Effector memory CD8-positive, alpha-beta T cell (primary cell): ENCODE results near the gene IFT80.

Experiments used
- ATAC-seq: fragments of 150-1000 bp; cut with Tn5 transposase; replicated peaks from 2 replicates; pipeline ENCODE4 v1.10.0; 2021; ENCODE audit warnings: mild to moderate bottlenecking, moderate library complexity
- DNase-seq, 3 experiments: peaks; one replicate each; pipeline ENCODE4 v3.0.0; 2021
- H3K27ac Mint-ChIP-seq, 2 donors: one replicate each; pipeline ENCODE4 v1.8.0; 2022; ENCODE audit warnings: mild to moderate bottlenecking in 2 of 2, mixed read lengths in 2 of 2, moderate library complexity in 2 of 2
- H3K27me3 Mint-ChIP-seq, 2 donors: one replicate each; pipeline ENCODE4 v1.8.0; 2022; ENCODE audit warnings: mixed read lengths in 2 of 2
- H3K36me3 Mint-ChIP-seq: one replicate; pipeline ENCODE4 v1.8.0; 2022; ENCODE audit warnings: mild to moderate bottlenecking, moderate library complexity, mixed read lengths; ENCODE audit not compliant: insufficient read depth
- H3K4me1 Mint-ChIP-seq, 2 donors: one replicate each; pipeline ENCODE4 v1.8.0; 2022; ENCODE audit warnings: low read depth in 2 of 2, mixed read lengths in 2 of 2
- H3K4me3 Mint-ChIP-seq, 2 donors: one replicate each; pipeline ENCODE4 v1.8.0; 2022; ENCODE audit warnings: mild to moderate bottlenecking in 2 of 2, mixed read lengths in 2 of 2, moderate library complexity in 2 of 2
- H3K9me3 Mint-ChIP-seq, 2 donors: one replicate each; pipeline ENCODE4 v1.8.0; 2022; ENCODE audit warnings: mixed read lengths in 2 of 2

IFT80 gene

GRCh38 chr3:160392798-160393197 lies 6.2 kb downstream of the IFT80 start:
- ATAC-seq (no peak), DNase-seq (no peak)
- H3K9me3 Mint-ChIP-seq: no peaks in the 10 kb centered on the region
- peaks cover 3 to 12% of the 10 kb centered on the region in 2 donors for H3K4me1 Mint-ChIP-seq
- H3K27me3 Mint-ChIP-seq: no peaks in the 10 kb centered on the region
- H3K4me3 Mint-ChIP-seq: no peak overlapping the region
- no peak overlapping the region for H3K27ac Mint-ChIP-seq
- no peaks in the 10 kb centered on the region for H3K36me3 Mint-ChIP-seq

GRCh38 chr3:160390565-160391138 lies 8.4 kb downstream of the IFT80 start:
- Mint-ChIP-seq H3K36me3 (no peaks in the 10 kb centered on the region), H3K27ac (no peak overlapping the region), H3K4me3 (no peak overlapping the region), H3K4me1 (peaks cover 0 to 17% of the 10 kb centered on the region in 2 donors), H3K27me3 (no peaks in the 10 kb centered on the region), H3K9me3 (no peaks in the 10 kb centered on the region)
- DNase-seq: no peak
- ATAC-seq: no peak

DNA sequence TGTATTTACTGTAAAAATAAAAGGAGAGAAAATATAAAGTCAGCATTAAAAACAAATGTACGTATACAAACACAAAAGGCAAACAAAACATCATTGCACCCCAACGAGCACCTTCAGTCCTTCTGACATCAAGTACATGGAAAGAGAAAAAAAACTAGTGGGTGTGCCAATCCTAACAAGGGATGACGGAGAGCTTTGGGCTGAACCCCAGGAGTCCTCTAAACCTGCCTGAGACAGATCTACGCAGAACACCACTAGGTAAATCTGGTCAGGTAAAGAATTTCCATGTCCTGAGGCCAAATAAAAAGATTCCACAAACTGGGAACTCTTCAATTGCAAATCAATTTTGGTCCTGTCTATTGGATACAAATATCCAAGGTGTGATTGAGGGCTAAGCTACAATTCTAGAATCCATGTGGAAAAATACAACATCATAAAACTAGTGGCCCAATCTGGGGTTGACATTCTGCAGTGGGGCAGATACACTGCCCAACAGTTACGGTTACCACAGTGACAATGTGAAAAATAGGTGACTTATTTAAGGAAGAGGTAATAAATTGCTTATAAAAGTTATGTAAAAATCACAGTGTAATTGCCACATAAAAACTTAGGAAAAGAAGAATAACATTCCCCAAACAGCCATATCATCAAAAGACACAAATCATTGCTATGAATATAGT lies 14.2 kb downstream of the IFT80 start:
- no peaks in the 10 kb centered on the region for H3K27me3 Mint-ChIP-seq
- no peak for ATAC-seq
- H3K27ac Mint-ChIP-seq: no peak overlapping the region
- no peak overlapping the region for H3K4me3 Mint-ChIP-seq
- no peak for DNase-seq
- H3K4me1 Mint-ChIP-seq: peaks cover 2 to 5% of the 10 kb centered on the region in 2 donors
- no peaks in the 10 kb centered on the region for H3K9me3 Mint-ChIP-seq
- H3K36me3 Mint-ChIP-seq: no peaks in the 10 kb centered on the region

GRCh38 chr3:160381470-160381869 lies 17.6 kb downstream of the IFT80 start:
- H3K27ac Mint-ChIP-seq: no peak overlapping the region
- no peaks in the 10 kb centered on the region for H3K9me3 Mint-ChIP-seq
- H3K4me1 Mint-ChIP-seq: peaks cover 2 to 5% of the 10 kb centered on the region in 2 donors
- no peak for DNase-seq
- no peak overlapping the region for H3K4me3 Mint-ChIP-seq
- no peaks in the 10 kb centered on the region for H3K27me3 Mint-ChIP-seq
- peaks cover 4% of the 10 kb centered on the region for H3K36me3 Mint-ChIP-seq
- no peak for ATAC-seq

GRCh38 chr3:160379628-160380214 lies 19.3 kb downstream of the IFT80 start:
- no peak for DNase-seq
- ATAC-seq: no peak
- no peak overlapping the region for H3K27ac Mint-ChIP-seq
- no peak overlapping the region for H3K4me3 Mint-ChIP-seq
- peaks cover 4% of the 10 kb centered on the region for H3K36me3 Mint-ChIP-seq
- no peaks in the 10 kb centered on the region for H3K27me3 Mint-ChIP-seq
- H3K4me1 Mint-ChIP-seq: peaks cover 0 to 2% of the 10 kb centered on the region in 2 donors
- no peaks in the 10 kb centered on the region for H3K9me3 Mint-ChIP-seq

DNA sequence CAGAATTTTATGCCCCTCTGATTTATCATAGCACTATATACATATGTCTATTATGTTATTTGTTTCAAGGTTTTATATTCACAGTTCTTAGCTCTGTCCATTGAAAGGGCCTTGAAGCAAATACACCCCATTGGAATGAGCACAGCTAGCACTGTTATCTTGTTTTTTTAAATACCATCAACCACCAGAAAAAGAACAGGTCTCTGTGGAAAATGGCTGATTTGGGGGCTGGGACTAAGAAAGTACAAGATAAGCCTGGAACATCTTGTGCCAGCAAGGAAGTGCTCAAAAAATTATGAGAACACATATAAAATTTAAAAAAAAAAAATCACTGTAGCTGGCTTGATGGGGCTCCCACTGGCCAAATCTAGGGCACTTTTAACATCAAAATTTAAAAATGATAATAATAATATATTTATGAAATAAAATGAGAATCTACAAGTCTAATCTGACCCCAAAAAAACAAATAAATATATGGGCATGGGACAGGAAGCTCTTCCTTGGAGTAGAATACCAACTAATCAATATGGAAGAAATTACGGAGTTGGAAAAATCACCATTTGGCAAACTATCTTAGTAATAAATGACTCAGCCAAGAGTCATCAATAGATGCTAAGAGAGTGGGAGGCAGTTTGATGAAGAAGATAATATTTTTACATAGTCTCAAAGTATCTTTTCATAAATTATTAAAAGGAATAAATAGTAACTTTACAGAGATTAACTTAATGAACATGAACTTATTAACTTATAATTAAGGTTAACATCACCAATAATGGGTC lies 20.5 kb downstream of the IFT80 start:
- Mint-ChIP-seq H3K27ac (no peak overlapping the region), H3K36me3 (peaks cover 13% of the 10 kb centered on the region), H3K4me1 (no peaks in the 10 kb centered on the region)

GRCh38 chr3:160376681-160377080 lies 22.3 kb downstream of the IFT80 start:
- H3K4me1 Mint-ChIP-seq: no peaks in the 10 kb centered on the region
- peaks cover 13% of the 10 kb centered on the region for H3K36me3 Mint-ChIP-seq
- no peaks in the 10 kb centered on the region for H3K27me3 Mint-ChIP-seq
- H3K4me3 Mint-ChIP-seq: no peak overlapping the region
- ATAC-seq (no peak), DNase-seq (no peak)
- H3K9me3 Mint-ChIP-seq: no peaks in the 10 kb centered on the region
- no peak overlapping the region for H3K27ac Mint-ChIP-seq

More for the DNA sequence above, 20.5 kb downstream of the IFT80 start:
- H3K4me3 Mint-ChIP-seq: no peak overlapping the region
- no peaks in the 10 kb centered on the region for H3K27me3 Mint-ChIP-seq
- DNase-seq (no peak), ATAC-seq (no peak)
- H3K9me3 Mint-ChIP-seq: no peaks in the 10 kb centered on the region

GRCh38 chr3:160374925-160375324 lies 24.1 kb downstream of the IFT80 start:
- DNase-seq: no peak
- Mint-ChIP-seq H3K27me3 (no peaks in the 10 kb centered on the region), H3K36me3 (peaks cover 13% of the 10 kb centered on the region), H3K9me3 (no peaks in the 10 kb centered on the region), H3K27ac (no peak overlapping the region), H3K4me1 (no peaks in the 10 kb centered on the region), H3K4me3 (no peak overlapping the region)
- ATAC-seq: no peak

GRCh38 chr3:160374472-160374871 lies 24.6 kb downstream of the IFT80 start:
- Mint-ChIP-seq H3K9me3 (no peaks in the 10 kb centered on the region), H3K36me3 (peaks cover 13% of the 10 kb centered on the region), H3K4me3 (no peak overlapping the region), H3K4me1 (no peaks in the 10 kb centered on the region), H3K27ac (no peak overlapping the region), H3K27me3 (no peaks in the 10 kb centered on the region)
- ATAC-seq (no peak), DNase-seq (no peak)

DNA sequence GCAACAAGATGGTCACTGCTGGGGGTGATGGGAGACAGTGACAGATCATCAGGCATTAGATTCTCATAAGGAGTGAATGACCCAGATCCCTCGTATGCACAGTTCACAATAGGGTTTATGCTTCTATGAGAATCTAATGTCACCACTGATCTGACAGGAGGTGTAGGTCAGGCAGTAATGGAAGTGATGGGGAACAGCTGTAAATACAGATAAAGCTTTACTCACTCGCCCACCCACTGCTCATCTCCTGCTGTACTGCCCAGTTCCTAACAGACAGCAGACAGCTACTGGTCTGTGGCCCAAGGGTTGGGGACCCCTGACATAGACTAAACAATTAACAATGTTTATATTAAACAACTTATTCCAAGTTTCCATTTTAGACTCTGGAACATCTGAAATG lies 25.4 kb downstream of the IFT80 start:
- DNase-seq (no peak), ATAC-seq (no peak)
- peaks cover 13% of the 10 kb centered on the region for H3K36me3 Mint-ChIP-seq
- H3K27me3 Mint-ChIP-seq: no peaks in the 10 kb centered on the region
- H3K4me1 Mint-ChIP-seq: no peaks in the 10 kb centered on the region
- no peak overlapping the region for H3K27ac Mint-ChIP-seq
- H3K9me3 Mint-ChIP-seq: no peaks in the 10 kb centered on the region
- H3K4me3 Mint-ChIP-seq: no peak overlapping the region

DNA sequence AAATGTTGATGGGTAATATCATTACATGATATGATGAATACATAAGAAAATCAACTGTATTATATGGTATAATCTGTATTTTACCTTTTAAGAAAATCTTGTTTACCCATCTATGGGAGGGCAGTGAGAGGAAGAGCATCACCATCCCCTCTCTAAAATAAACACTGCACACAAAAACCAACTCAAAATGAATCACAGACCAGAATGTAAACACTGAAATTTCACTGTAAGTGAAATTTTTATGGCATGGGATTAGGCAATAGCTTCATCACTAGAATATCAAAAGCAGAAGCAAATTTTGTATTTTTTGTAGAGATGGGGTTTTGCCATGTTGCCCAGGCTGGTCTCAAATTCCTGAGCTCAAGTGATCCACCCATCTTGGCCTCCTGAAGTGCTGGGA lies 26.2 kb downstream of the IFT80 start:
- H3K4me1 Mint-ChIP-seq: no peaks in the 10 kb centered on the region
- peaks cover 13% of the 10 kb centered on the region for H3K36me3 Mint-ChIP-seq
- no peaks in the 10 kb centered on the region for H3K27me3 Mint-ChIP-seq
- H3K27ac Mint-ChIP-seq: no peak overlapping the region
- no peaks in the 10 kb centered on the region for H3K9me3 Mint-ChIP-seq
- H3K4me3 Mint-ChIP-seq: no peak overlapping the region
- ATAC-seq: no peak
- DNase-seq: no peak

GRCh38 chr3:160370987-160371857 lies 27.8 kb downstream of the IFT80 start:
- no peak overlapping the region for H3K4me3 Mint-ChIP-seq

GRCh38 chr3:160369784-160370183 lies 29.2 kb downstream of the IFT80 start:
- ATAC-seq: no peak
- H3K27ac Mint-ChIP-seq: no peak overlapping the region
- H3K4me1 Mint-ChIP-seq: no peaks in the 10 kb centered on the region

More at GRCh38 chr3:160370987-160371857, 27.8 kb downstream of the IFT80 start:
- DNase-seq (no peak), ATAC-seq (no peak)
- Mint-ChIP-seq H3K4me1 (no peaks in the 10 kb centered on the region), H3K27me3 (no peaks in the 10 kb centered on the region), H3K36me3 (peaks cover 9% of the 10 kb centered on the region), H3K9me3 (no peaks in the 10 kb centered on the region), H3K27ac (no peak overlapping the region)

More at GRCh38 chr3:160369784-160370183, 29.2 kb downstream of the IFT80 start:
- Mint-ChIP-seq H3K9me3 (no peaks in the 10 kb centered on the region), H3K36me3 (peaks cover 9% of the 10 kb centered on the region), H3K4me3 (no peak overlapping the region), H3K27me3 (no peaks in the 10 kb centered on the region)
- DNase-seq: no peak
